DND-41 (cell line): ENCODE data around the gene CD8B.

ENCODE experiments used
- ATAC-seq: fragments of 200-7000 bp; cut with Tn5 transposase; 3 replicates; pipeline ENCODE4 v1.9.1; 2021; ENCODE audit warnings: low read depth; ENCODE audit not compliant: insufficient read depth
- DNase-seq: peaks from one replicate; pipeline ENCODE4 v3.0.0-alpha.2; 2020
- H2AFZ ChIP-seq: 2 replicates; pipeline ENCODE4 v1.6.0; 2012; ENCODE audit warnings: low read depth, low read length
- H3K27ac ChIP-seq: 2 replicates; pipeline ENCODE4 v1.5.1; 2012; ENCODE audit warnings: low read length, inconsistent platforms
- H3K27me3 ChIP-seq: fragments of 200-600 bp; sonication (generic); 2 replicates; pipeline ENCODE4 v1.6.0; 2012; ENCODE audit warnings: low read length, mild to moderate bottlenecking, inconsistent platforms; ENCODE audit not compliant: insufficient read depth, poor library complexity
- H3K36me3 ChIP-seq: 2 replicates; pipeline ENCODE4 v1.5.1; 2012; ENCODE audit warnings: low read length, inconsistent platforms; ENCODE audit not compliant: insufficient read depth
- H3K4me1 ChIP-seq: 2 replicates; pipeline ENCODE4 v1.5.1; 2012; ENCODE audit warnings: mild to moderate bottlenecking, low read length; ENCODE audit not compliant: insufficient read depth
- H3K4me2 ChIP-seq: 2 replicates; pipeline ENCODE4 v1.6.0; 2012; ENCODE audit warnings: mild to moderate bottlenecking, moderate library complexity, low read length, inconsistent platforms; ENCODE audit not compliant: insufficient read depth
- H3K4me3 ChIP-seq, 2 experiments: fragments of 200-600 bp in 1 of 2; shearing (Covaris generic) in 1 of 2; 2 replicates each; pipeline ENCODE4 v1.5.1; 2012 to 2016; ENCODE audit warnings: inconsistent platforms in 2 of 2, low read length in 2 of 2, mild to moderate bottlenecking in 2 of 2, low read depth in 1 of 2, moderate library complexity in 1 of 2
- H3K79me2 ChIP-seq: 2 replicates; pipeline ENCODE4 v1.6.0; 2012; ENCODE audit warnings: low read length, inconsistent platforms; ENCODE audit not compliant: insufficient read depth
- H3K9ac ChIP-seq: 2 replicates; pipeline ENCODE4 v1.6.0; 2012; ENCODE audit warnings: low read depth, mild to moderate bottlenecking, inconsistent platforms, low read length, moderate library complexity
- H3K9me3 ChIP-seq: 2 replicates; pipeline ENCODE4 v1.5.1; 2012; ENCODE audit warnings: low read length, moderate library complexity, mild to moderate bottlenecking, inconsistent platforms; ENCODE audit not compliant: insufficient read depth, severe bottlenecking
- H4K20me1 ChIP-seq: 2 replicates; pipeline ENCODE4 v1.6.0; 2012; ENCODE audit warnings: low read length; ENCODE audit not compliant: insufficient read depth
- EZH2 ChIP-seq: IDR thresholded peaks from 3 replicates; pipeline ENCODE4 v1.6.1; 2012; ENCODE audit warnings: borderline replicate concordance, low read depth, mild to moderate bottlenecking, moderate library complexity, low read length, inconsistent platforms; ENCODE audit not compliant: severe bottlenecking
- TF ChIP-seq, protein P1 (sequence below): IDR thresholded peaks from 2 replicates; pipeline ENCODE4 v1.5.1; 2012; ENCODE audit warnings: borderline replicate concordance, low read length, moderate library complexity, mild to moderate bottlenecking; ENCODE audit not compliant: poor library complexity, severe bottlenecking; ENCODE audit errors: extremely low read depth

Gene CD8B

DNA sequence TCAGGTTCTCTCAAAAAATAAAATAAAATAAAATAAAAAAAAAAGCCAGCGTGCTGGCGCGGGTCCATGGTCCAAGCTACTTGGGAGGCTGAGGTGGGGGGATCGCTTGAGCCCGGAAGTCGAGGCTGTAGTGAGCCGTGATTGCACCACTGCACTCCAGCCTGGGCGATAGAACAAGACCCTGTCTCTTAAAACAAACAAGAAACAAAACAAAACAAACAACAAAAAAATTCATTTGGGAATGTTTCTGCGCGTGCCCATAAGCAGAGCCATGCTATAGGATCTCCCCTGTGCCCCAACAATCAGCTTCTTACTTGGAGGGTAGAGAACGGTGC is 54.6 kb downstream of the CD8B start:
- peak overlapping the region; percentile 84 for H3K4me2 ChIP-seq
- no peaks in the 10 kb centered on the region for H4K20me1 ChIP-seq
- peaks cover 20% of the 10 kb centered on the region for H3K4me1 ChIP-seq
- H3K9ac ChIP-seq = 0 out of 2 replicates have a peak overlapping the region, but pooled peaks have one; percentile 55
- no peak overlapping the region for H3K27ac ChIP-seq
- no peaks in the 10 kb centered on the region for H3K79me2 ChIP-seq
- H3K4me3 ChIP-seq = peak overlapping the region in 1 of 2 experiments; percentile 59; a peak in 2 of 4 replicates
- TF ChIP-seq EZH2 = no peak
- TF ChIP-seq, protein P1, sequence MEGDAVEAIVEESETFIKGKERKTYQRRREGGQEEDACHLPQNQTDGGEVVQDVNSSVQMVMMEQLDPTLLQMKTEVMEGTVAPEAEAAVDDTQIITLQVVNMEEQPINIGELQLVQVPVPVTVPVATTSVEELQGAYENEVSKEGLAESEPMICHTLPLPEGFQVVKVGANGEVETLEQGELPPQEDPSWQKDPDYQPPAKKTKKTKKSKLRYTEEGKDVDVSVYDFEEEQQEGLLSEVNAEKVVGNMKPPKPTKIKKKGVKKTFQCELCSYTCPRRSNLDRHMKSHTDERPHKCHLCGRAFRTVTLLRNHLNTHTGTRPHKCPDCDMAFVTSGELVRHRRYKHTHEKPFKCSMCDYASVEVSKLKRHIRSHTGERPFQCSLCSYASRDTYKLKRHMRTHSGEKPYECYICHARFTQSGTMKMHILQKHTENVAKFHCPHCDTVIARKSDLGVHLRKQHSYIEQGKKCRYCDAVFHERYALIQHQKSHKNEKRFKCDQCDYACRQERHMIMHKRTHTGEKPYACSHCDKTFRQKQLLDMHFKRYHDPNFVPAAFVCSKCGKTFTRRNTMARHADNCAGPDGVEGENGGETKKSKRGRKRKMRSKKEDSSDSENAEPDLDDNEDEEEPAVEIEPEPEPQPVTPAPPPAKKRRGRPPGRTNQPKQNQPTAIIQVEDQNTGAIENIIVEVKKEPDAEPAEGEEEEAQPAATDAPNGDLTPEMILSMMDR = no peak
- H2AFZ ChIP-seq = peak overlapping the region; percentile 95; the same call in 1 of the 2 replicates
- no peaks in the 10 kb centered on the region for H3K27me3 ChIP-seq
- ATAC-seq (no peak), DNase-seq (no peak)
- no peaks in the 10 kb centered on the region for H3K36me3 ChIP-seq
- no peaks in the 10 kb centered on the region for H3K9me3 ChIP-seq

- no peak overlapping the region for H3K27ac ChIP-seq
- no peak overlapping the region for H3K4me3 ChIP-seq
- ATAC-seq = no peak
- no peaks in the 10 kb centered on the region for H3K27me3 ChIP-seq
- DNase-seq = no peak
- no peaks in the 10 kb centered on the region for H3K79me2 ChIP-seq
- H2AFZ ChIP-seq = no peak overlapping the region
- H3K9ac ChIP-seq = no peak overlapping the region
- no peaks in the 10 kb centered on the region for H4K20me1 ChIP-seq
- H3K4me2 ChIP-seq = no peak overlapping the region
- no peaks in the 10 kb centered on the region for H3K9me3 ChIP-seq
- H3K36me3 ChIP-seq = no peaks in the 10 kb centered on the region
- peaks cover 20% of the 10 kb centered on the region for H3K4me1 ChIP-seq
- TF ChIP-seq, protein P1 = no peak
- no peak for TF ChIP-seq EZH2
Measured at GRCh38 chr2:86806059-86806857, 55.4 kb downstream of the CD8B start.

GRCh38 chr2:86800856-86801567 is 60.7 kb downstream of the CD8B start:
- TF ChIP-seq EZH2 = no peak
- TF ChIP-seq, protein P1 = no peak
- H3K4me1 ChIP-seq = no peaks in the 10 kb centered on the region
- no peak overlapping the region for H3K9ac ChIP-seq
- no peaks in the 10 kb centered on the region for H3K27me3 ChIP-seq
- no peak overlapping the region for H3K4me2 ChIP-seq
- no peaks in the 10 kb centered on the region for H4K20me1 ChIP-seq
- no peaks in the 10 kb centered on the region for H3K79me2 ChIP-seq
- no peak overlapping the region for H3K27ac ChIP-seq
- no peak overlapping the region for H2AFZ ChIP-seq
- DNase-seq (no peak), ATAC-seq (no peak)
- no peaks in the 10 kb centered on the region for H3K36me3 ChIP-seq
- H3K9me3 ChIP-seq = peaks cover 13% of the 10 kb centered on the region
- no peak overlapping the region for H3K4me3 ChIP-seq
